WTC11 (cell line): Measurements from ENCODE around the gene PLEKHA3. TPM values are rescaled to one million over a fixed set of nuclear protein-coding genes. Genes with fewer than 3 reads are reported as not detected.

ENCODE experiments used
- ATAC-seq: fragments of 200-7000 bp; cut with Tn5 transposase; 2 replicates; pipeline ENCODE4 v1.10.0; 2021; ENCODE audit warnings: mild to moderate bottlenecking, moderate library complexity
- CTCF ChIA-PET: fragments of 300-600 bp; sonication (Branson Sonifier 250); formaldehyde crosslinking; loops from one replicate; lab custom pipeline; 2021; ENCODE audit warnings: antibody characterized with exemption; lab: Charles Lee
- POLR2A ChIA-PET: fragments of 350-600 bp; sonication (Branson Sonifier 250); formaldehyde crosslinking; loops from one replicate; lab custom pipeline; 2021; ENCODE audit warnings: antibody characterized with exemption; lab: Charles Lee
- DNase-seq: peaks from one replicate; pipeline ENCODE4 v3.0.0; 2021; ENCODE audit warnings: low spot score
- H3K27ac Mint-ChIP-seq: 2 replicates; pipeline ENCODE4 v1.8.0; 2021; ENCODE audit warnings: mixed read lengths
- H3K27me3 Mint-ChIP-seq: 2 replicates; pipeline ENCODE4 v1.8.0; 2021; ENCODE audit warnings: low read depth, mild to moderate bottlenecking, moderate library complexity, mixed read lengths
- H3K36me3 Mint-ChIP-seq: 2 replicates; pipeline ENCODE4 v1.8.0; 2021; ENCODE audit warnings: mixed read lengths
- H3K4me1 Mint-ChIP-seq: 2 replicates; pipeline ENCODE4 v1.8.0; 2022; ENCODE audit warnings: mixed read lengths
- H3K4me3 Mint-ChIP-seq: 2 replicates; pipeline ENCODE4 v1.8.0; 2021; ENCODE audit warnings: mild to moderate bottlenecking, moderate library complexity, mixed read lengths
- H3K9me3 Mint-ChIP-seq: 2 replicates; pipeline ENCODE4 v1.8.0; 2021; ENCODE audit warnings: mixed read lengths
- ATF1 ChIP-seq: sonication (generic); formaldehyde crosslinking; IDR thresholded peaks from 2 replicates; pipeline ENCODE4 v1.8.1; 2023; ENCODE audit warnings: mild to moderate bottlenecking, moderate library complexity, missing genetic modification reagents
- ESRRA ChIP-seq: sonication (generic); formaldehyde crosslinking; IDR thresholded peaks from 2 replicates; pipeline ENCODE4 v1.8.1; 2022; ENCODE audit warnings: mild to moderate bottlenecking, missing genetic modification reagents, borderline replicate concordance
- GTF2I ChIP-seq: fragments of 250-450 bp; sonication (Bioruptor Pico); conservative IDR thresholded peaks from 2 replicates; pipeline ENCODE4 v1.4.0; 2021; ENCODE audit warnings: mild to moderate bottlenecking
- HMGA2 ChIP-seq: fragments of 250-450 bp; sonication (Bioruptor Pico); IDR thresholded peaks from 2 replicates; pipeline ENCODE4 v1.4.0; 2021; ENCODE audit warnings: mild to moderate bottlenecking, moderate library complexity
- IRF2 ChIP-seq: sonication (generic); formaldehyde crosslinking; IDR thresholded peaks from 2 replicates; pipeline ENCODE4 v1.8.0; 2022; ENCODE audit warnings: low read depth, missing genetic modification reagents, borderline replicate concordance
- JUN ChIP-seq: sonication (generic); formaldehyde crosslinking; IDR thresholded peaks from 2 replicates; pipeline ENCODE4 v1.8.0; 2023; ENCODE audit warnings: mild to moderate bottlenecking, missing genetic modification reagents
- KAT7 ChIP-seq: sonication (generic); formaldehyde crosslinking; IDR thresholded peaks from 2 replicates; pipeline ENCODE4 v1.8.1; 2023; ENCODE audit warnings: missing genetic modification reagents, mild to moderate bottlenecking, borderline replicate concordance
- RELA ChIP-seq: sonication (generic); formaldehyde crosslinking; IDR thresholded peaks from 2 replicates; pipeline ENCODE4 v1.8.1; 2022; ENCODE audit warnings: missing genetic modification reagents, mild to moderate bottlenecking, borderline replicate concordance
- RORB ChIP-seq: fragments of 250-450 bp; sonication (Bioruptor Pico); IDR thresholded peaks from 2 replicates; pipeline ENCODE4 v1.9.0; 2021; ENCODE audit warnings: mild to moderate bottlenecking
- SMAD4 ChIP-seq: sonication (generic); formaldehyde crosslinking; IDR thresholded peaks from 2 replicates; pipeline ENCODE4 v1.8.0; 2022; ENCODE audit warnings: mild to moderate bottlenecking, missing genetic modification reagents
- SOX15 ChIP-seq: fragments of 250-450 bp; sonication (Bioruptor Pico); IDR thresholded peaks from 2 replicates; pipeline ENCODE4 v1.9.0; 2021; ENCODE audit warnings: mild to moderate bottlenecking
- TP53 ChIP-seq: sonication (generic); formaldehyde crosslinking; IDR thresholded peaks from 2 replicates; pipeline ENCODE4 v1.8.1; 2023; ENCODE audit warnings: mild to moderate bottlenecking, missing genetic modification reagents
- ZNF138 ChIP-seq: sonication (generic); formaldehyde crosslinking; conservative IDR thresholded peaks from 2 replicates; pipeline ENCODE4 v1.8.1; 2022; ENCODE audit warnings: mild to moderate bottlenecking, moderate library complexity, missing genetic modification reagents
- total RNA-seq: library from RNA; stranded (reverse); gene quantifications from 3 replicates; pipeline ENCODE4 v1.2.3, GENCODE V29; 2021
- TF ChIP-seq, protein P1 (sequence below): fragments of 250-450 bp; sonication (Bioruptor Pico); IDR thresholded peaks from 2 replicates; pipeline ENCODE4 v1.9.0; 2021; ENCODE audit warnings: moderate library complexity, mild to moderate bottlenecking, inconsistent platforms, borderline replicate concordance
- TF ChIP-seq, protein P2 (sequence below): sonication (generic); formaldehyde crosslinking; IDR thresholded peaks from 2 replicates; pipeline ENCODE4 v1.8.1; 2023; ENCODE audit warnings: mild to moderate bottlenecking, missing genetic modification reagents, borderline replicate concordance
- TF ChIP-seq, protein P3 (sequence below): sonication (generic); formaldehyde crosslinking; IDR thresholded peaks from 2 replicates; pipeline ENCODE4 v1.8.1; 2022; ENCODE audit warnings: mild to moderate bottlenecking, moderate library complexity, missing genetic modification reagents
- TF ChIP-seq, protein P4 (sequence below): fragments of 250-450 bp; sonication (Bioruptor Pico); conservative IDR thresholded peaks from 2 replicates; pipeline ENCODE4 v1.9.0; 2021; ENCODE audit warnings: mild to moderate bottlenecking
- TF ChIP-seq, protein P5 (sequence below): fragments of 250-450 bp; sonication (Bioruptor Pico); IDR thresholded peaks from 2 replicates; pipeline ENCODE4 v1.9.0; 2021; ENCODE audit warnings: mild to moderate bottlenecking
- TF ChIP-seq, protein P6 (sequence below): sonication (generic); formaldehyde crosslinking; IDR thresholded peaks from 2 replicates; pipeline ENCODE4 v1.8.1; 2023; ENCODE audit warnings: mild to moderate bottlenecking, missing genetic modification reagents
- TF ChIP-seq, protein P7 (sequence below): fragments of 250-450 bp; sonication (Bioruptor Pico); IDR thresholded peaks from 2 replicates; pipeline ENCODE4 v1.9.0; 2021; ENCODE audit warnings: mild to moderate bottlenecking
- TF ChIP-seq, protein P8 (sequence below): sonication (generic); formaldehyde crosslinking; IDR thresholded peaks from 2 replicates; pipeline ENCODE4 v1.8.1; 2023; ENCODE audit warnings: mild to moderate bottlenecking, missing genetic modification reagents, moderate library complexity

The PLEKHA3 gene
- total RNA-seq, 1 experiment from 2014 or later, result 18.7 TPM

DNA sequence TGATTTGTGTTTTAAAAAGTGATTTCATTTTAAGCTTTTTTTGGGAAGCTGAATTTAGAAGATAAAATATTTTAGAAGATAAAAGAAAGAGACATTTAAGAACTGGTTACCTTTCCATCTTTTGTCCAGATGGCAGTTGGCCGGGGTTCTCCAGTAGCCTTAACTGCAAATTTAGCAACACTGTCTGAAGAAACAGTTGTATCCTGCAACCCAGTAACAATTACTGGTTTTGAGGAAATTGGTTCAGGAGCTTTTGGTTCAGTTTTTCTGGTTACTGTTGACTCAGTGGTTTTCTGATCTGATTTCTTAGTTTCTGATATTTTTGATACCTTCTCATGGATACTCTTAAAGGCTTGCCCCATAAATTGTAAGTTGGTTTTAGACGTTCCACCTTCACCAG, 49.9 kb downstream of the PLEKHA3 start (continued):
- TF ChIP-seq RELA (CRISPR knock-in tag), result no peak

DNA sequence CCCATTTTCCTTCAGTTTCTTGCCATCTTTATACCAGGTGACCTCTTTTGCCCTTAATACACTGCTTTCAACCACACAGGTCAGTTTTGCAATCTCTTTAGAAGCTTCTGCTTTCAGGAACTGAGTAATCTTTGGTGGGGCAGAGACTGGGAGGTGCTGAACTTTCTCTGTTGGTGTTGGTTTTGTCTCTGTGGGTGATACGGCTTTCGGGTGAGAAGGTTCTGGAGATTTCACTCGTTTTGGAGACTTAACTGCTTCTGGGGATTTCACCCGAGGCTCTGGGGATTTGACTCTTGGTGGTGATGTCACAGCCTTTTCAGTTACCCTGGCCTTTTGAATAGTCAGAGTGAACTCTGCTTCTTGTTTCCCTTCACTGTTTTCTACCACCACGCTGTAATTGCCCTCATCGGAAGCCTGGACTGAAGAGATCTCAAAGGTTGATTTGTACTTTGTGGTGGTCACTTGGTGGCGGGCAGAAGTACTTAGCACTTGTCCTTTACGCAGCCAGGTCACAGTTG, 50.4 kb downstream of the PLEKHA3 start:
- Mint-ChIP-seq H3K4me3 (no peak overlapping the region), H3K27ac (no peak overlapping the region), H3K27me3 (no peaks in the 10 kb centered on the region), H3K36me3 (peaks cover 41% of the 10 kb centered on the region), H3K4me1 (no peaks in the 10 kb centered on the region), H3K9me3 (no peaks in the 10 kb centered on the region)
- no peak for ATAC-seq
- ChIA-PET POLR2A (no interaction called here), CTCF (no interaction called here)
- DNase-seq, result no peak
- TF ChIP-seq HMGA2 (CRISPR knock-in tag) (no peak), GTF2I (CRISPR knock-in tag) (no peak), IRF2 (CRISPR knock-in tag) (no peak), SOX15 (CRISPR knock-in tag) (no peak), JUN (CRISPR knock-in tag) (no peak), TP53 (CRISPR knock-in tag) (no peak), SMAD4 (no peak), ATF1 (CRISPR knock-in tag) (no peak), KAT7 (CRISPR knock-in tag) (no peak), RORB (CRISPR knock-in tag) (no peak), ESRRA (CRISPR knock-in tag) (no peak), ZNF138 (CRISPR knock-in tag) (no peak)
- TF ChIP-seq, protein P1, sequence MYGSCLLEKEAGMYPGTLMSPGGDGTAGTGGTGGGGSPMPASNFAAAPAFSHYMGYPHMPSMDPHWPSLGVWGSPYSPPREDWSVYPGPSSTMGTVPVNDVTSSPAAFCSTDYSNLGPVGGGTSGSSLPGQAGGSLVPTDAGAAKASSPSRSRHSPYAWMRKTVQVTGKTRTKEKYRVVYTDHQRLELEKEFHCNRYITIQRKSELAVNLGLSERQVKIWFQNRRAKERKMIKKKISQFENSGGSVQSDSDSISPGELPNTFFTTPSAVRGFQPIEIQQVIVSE (CRISPR knock-in tag), result no peak
- TF ChIP-seq, protein P2, sequence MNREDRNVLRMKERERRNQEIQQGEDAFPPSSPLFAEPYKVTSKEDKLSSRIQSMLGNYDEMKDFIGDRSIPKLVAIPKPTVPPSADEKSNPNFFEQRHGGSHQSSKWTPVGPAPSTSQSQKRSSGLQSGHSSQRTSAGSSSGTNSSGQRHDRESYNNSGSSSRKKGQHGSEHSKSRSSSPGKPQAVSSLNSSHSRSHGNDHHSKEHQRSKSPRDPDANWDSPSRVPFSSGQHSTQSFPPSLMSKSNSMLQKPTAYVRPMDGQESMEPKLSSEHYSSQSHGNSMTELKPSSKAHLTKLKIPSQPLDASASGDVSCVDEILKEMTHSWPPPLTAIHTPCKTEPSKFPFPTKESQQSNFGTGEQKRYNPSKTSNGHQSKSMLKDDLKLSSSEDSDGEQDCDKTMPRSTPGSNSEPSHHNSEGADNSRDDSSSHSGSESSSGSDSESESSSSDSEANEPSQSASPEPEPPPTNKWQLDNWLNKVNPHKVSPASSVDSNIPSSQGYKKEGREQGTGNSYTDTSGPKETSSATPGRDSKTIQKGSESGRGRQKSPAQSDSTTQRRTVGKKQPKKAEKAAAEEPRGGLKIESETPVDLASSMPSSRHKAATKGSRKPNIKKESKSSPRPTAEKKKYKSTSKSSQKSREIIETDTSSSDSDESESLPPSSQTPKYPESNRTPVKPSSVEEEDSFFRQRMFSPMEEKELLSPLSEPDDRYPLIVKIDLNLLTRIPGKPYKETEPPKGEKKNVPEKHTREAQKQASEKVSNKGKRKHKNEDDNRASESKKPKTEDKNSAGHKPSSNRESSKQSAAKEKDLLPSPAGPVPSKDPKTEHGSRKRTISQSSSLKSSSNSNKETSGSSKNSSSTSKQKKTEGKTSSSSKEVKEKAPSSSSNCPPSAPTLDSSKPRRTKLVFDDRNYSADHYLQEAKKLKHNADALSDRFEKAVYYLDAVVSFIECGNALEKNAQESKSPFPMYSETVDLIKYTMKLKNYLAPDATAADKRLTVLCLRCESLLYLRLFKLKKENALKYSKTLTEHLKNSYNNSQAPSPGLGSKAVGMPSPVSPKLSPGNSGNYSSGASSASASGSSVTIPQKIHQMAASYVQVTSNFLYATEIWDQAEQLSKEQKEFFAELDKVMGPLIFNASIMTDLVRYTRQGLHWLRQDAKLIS (CRISPR knock-in tag), result no peak
- TF ChIP-seq, protein P3, sequence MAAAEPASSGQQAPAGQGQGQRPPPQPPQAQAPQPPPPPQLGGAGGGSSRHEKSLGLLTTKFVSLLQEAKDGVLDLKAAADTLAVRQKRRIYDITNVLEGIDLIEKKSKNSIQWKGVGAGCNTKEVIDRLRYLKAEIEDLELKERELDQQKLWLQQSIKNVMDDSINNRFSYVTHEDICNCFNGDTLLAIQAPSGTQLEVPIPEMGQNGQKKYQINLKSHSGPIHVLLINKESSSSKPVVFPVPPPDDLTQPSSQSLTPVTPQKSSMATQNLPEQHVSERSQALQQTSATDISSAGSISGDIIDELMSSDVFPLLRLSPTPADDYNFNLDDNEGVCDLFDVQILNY (CRISPR knock-in tag), result no peak
- TF ChIP-seq, protein P4, sequence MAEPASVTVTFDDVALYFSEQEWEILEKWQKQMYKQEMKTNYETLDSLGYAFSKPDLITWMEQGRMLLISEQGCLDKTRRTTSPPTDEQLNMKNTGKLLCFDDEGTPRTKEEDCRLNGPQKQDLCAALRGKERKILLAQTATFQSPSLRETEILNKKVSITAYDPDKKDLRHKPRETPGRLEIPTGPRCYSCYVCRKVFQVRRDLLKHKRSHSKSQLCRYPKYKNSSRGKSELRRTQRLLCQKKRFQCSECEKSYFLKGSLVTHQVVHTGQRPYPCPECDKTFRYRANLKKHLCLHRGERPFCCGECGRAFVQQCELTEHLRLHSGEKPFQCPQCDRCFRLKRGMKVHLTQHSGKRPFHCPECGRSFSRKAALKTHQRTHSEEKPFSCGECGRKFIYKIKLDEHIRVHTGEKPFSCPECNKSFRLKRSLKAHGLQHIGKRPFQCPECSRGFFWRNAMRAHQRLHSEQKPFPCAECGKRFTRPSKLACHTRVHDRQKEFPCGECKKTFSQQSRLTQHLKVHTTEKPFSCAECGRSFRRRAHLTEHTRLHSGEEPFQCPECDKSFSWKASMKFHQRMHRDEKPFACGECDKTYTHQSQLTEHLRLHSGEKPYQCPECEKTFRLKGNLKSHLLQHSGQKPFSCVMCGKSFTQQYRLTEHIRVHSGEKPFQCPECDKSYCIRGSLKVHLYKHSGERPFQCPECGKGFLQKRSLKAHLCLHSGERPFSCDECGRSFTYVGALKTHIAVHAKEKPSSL, result no peak
- TF ChIP-seq, protein P5, sequence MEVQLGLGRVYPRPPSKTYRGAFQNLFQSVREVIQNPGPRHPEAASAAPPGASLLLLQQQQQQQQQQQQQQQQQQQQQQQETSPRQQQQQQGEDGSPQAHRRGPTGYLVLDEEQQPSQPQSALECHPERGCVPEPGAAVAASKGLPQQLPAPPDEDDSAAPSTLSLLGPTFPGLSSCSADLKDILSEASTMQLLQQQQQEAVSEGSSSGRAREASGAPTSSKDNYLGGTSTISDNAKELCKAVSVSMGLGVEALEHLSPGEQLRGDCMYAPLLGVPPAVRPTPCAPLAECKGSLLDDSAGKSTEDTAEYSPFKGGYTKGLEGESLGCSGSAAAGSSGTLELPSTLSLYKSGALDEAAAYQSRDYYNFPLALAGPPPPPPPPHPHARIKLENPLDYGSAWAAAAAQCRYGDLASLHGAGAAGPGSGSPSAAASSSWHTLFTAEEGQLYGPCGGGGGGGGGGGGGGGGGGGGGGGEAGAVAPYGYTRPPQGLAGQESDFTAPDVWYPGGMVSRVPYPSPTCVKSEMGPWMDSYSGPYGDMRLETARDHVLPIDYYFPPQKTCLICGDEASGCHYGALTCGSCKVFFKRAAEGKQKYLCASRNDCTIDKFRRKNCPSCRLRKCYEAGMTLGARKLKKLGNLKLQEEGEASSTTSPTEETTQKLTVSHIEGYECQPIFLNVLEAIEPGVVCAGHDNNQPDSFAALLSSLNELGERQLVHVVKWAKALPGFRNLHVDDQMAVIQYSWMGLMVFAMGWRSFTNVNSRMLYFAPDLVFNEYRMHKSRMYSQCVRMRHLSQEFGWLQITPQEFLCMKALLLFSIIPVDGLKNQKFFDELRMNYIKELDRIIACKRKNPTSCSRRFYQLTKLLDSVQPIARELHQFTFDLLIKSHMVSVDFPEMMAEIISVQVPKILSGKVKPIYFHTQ (CRISPR knock-in tag), result no peak
- TF ChIP-seq, protein P6, sequence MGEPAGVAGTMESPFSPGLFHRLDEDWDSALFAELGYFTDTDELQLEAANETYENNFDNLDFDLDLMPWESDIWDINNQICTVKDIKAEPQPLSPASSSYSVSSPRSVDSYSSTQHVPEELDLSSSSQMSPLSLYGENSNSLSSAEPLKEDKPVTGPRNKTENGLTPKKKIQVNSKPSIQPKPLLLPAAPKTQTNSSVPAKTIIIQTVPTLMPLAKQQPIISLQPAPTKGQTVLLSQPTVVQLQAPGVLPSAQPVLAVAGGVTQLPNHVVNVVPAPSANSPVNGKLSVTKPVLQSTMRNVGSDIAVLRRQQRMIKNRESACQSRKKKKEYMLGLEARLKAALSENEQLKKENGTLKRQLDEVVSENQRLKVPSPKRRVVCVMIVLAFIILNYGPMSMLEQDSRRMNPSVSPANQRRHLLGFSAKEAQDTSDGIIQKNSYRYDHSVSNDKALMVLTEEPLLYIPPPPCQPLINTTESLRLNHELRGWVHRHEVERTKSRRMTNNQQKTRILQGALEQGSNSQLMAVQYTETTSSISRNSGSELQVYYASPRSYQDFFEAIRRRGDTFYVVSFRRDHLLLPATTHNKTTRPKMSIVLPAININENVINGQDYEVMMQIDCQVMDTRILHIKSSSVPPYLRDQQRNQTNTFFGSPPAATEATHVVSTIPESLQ (CRISPR knock-in tag), result no peak
- TF ChIP-seq, protein P7, sequence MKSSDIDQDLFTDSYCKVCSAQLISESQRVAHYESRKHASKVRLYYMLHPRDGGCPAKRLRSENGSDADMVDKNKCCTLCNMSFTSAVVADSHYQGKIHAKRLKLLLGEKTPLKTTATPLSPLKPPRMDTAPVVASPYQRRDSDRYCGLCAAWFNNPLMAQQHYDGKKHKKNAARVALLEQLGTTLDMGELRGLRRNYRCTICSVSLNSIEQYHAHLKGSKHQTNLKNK (CRISPR knock-in tag), result no peak
- TF ChIP-seq, protein P8, sequence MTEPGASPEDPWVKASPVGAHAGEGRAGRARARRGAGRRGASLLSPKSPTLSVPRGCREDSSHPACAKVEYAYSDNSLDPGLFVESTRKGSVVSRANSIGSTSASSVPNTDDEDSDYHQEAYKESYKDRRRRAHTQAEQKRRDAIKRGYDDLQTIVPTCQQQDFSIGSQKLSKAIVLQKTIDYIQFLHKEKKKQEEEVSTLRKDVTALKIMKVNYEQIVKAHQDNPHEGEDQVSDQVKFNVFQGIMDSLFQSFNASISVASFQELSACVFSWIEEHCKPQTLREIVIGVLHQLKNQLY (CRISPR knock-in tag), result no peak
